NT2/D1 (cell line): ENCODE results near the gene FGFBP1.

Experiments used
- SUZ12 ChIP-seq: IDR thresholded peaks from 2 replicates; pipeline ENCODE4 v1.6.1; 2011; ENCODE audit not compliant: insufficient read length, insufficient read depth; ENCODE audit errors: extremely low read depth
- YY1 ChIP-seq: IDR thresholded peaks from 2 replicates; pipeline ENCODE4 v1.6.1; 2011; ENCODE audit not compliant: insufficient read length, insufficient read depth
- ZNF274 ChIP-seq: IDR thresholded peaks from 2 replicates; pipeline ENCODE4 v1.6.1; 2011; ENCODE audit warnings: mild to moderate bottlenecking, low read depth, low read length

DNA sequence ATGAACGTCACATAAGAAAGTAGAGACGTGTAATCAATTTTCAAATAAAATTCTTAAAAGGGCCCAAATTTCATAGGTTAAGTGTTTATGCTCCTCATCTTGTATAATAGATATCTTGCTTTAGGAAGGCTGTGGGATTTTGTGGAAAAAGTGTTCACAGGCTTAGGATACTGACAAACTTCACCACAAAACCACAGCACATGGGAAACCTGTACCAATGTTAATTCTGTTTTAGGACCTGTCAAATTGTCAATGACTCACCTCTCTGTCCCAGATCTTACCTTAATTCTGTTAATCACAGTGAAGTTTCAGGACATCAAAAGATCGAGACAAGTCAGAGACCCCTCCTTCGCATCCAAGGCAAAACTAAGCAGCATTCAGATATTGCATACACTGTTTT is 24.2 kb downstream of the FGFBP1 start:
- TF ChIP-seq ZNF274 (no peak), YY1 (no peak), SUZ12 (no peak)
